GM18502 (cell line): ENCODE measurements around the gene NUDT13.
"Not testable (repeated sequence)": the region's sequence is repeated elsewhere in the genome, so short reads cannot be mapped to it uniquely, and the experiment has no call there.

ENCODE experiments used
- ATAC-seq: cut with Tn5 transposase; IDR thresholded peaks from one replicate; pipeline ENCODE4 v1.9.1; 2021; ENCODE audit warnings: mild to moderate bottlenecking; ENCODE audit not compliant: unreplicated experiment, poor library complexity

NUDT13 gene

GRCh38 chr10:73097305-73097670 lies 13.0 kb upstream of the NUDT13 start:
- peak; percentile 10 for ATAC-seq

GRCh38 chr10:73099141-73099540 lies 11.1 kb upstream of the NUDT13 start:
- ATAC-seq = no peak

- no peak for ATAC-seq
Observed at GRCh38 chr10:73106301-73106700, 4.0 kb upstream of the NUDT13 start.

DNA sequence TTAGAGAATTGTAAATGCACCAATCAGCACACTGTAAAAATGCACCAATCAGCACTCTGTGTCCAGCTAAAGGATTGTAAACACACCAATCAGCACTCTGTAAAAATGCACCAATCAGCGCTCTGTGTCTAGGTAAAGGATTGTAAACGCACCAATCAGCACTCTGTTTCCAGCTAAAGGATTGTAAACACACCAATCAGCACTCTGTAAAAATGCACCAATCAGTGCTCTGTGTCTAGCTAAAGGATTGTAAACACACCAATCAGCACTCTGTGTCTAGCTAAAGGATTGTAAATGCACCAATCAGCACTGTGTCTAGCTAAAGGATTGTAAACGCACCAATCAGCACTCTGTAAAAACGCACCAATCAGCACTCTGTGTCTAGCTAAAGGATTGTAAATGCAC lies 1.0 kb upstream of the NUDT13 start:
- ATAC-seq = not testable (repeated sequence)

DNA sequence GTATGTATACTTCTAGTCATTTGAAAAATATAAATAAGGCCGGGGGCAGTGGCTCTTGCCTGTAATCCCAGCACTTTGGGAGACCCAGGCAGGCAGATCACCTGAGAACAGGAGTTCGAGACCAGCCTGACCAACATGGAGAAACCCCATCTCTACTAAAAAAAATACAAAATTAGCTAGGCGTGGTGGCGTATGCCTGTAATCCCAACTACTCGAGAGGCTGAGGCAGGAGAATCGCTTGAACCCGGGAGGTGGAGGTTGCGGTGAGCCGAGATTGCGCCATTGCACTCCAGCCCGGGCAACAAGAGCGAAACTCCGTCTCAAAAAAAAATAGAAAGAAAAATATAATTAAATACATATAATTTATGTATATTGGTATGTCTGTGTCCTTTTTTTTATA lies 1.8 kb downstream of the NUDT13 start:
- ATAC-seq = not testable (repeated sequence)

DNA sequence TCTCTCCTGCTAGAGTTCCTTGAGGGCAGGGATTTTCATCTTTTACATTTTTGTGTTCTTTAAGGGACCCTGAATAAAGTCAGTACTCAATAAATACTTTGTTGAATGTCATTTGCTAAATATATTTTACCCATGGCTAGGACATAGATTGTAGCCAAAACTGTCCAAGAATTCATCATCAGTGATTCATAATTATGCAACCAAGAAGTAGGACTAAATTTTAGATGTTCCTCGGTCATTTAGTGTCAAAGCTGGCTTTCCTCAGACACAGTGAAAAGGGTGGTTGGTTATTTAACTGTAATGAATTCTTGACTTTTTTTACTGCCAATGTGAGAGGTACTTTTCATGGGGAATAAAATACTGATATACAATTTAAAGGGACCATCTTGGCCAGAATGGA lies 3.3 kb downstream of the NUDT13 start:
- ATAC-seq = no peak

- no peak for ATAC-seq
Observed at GRCh38 chr10:73116017-73116416, 5.8 kb downstream of the NUDT13 start.

DNA sequence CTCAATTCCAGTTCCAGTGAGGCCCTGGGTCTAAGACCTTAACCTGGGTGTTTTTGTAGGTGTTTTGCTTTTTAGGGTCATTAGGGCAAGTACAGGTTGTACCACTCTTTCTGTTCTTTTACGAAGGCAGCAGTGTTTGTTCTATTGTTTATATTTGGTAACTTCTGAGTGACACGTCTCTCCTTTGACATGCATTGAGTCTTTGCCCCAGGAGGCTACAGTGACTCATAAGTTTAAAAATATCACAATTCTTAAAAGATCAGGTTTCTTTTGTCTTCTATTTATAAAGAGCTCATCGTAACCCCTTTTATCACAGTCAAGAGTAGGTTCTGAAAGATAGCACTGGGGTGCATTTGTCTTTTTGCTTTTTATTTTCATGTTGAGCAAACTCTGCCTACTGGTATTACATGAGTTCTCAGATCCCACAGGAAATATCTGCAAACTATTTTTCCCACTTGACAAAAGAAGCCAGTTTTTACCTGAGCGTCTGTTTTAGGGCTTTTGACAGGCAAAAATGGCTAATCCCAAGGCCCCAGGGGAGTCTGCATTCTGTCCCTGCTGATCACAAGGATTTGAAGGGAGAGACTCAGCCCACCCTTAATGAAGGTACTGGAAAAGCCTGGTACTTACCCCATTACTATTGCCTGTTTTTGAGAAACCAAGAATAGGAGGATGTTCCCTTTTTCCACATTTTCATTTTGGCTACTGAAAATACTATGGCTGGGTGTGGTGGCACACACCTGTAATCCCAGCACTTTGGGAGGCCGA lies 7.9 kb downstream of the NUDT13 start:
- peak; percentile 78 for ATAC-seq

DNA sequence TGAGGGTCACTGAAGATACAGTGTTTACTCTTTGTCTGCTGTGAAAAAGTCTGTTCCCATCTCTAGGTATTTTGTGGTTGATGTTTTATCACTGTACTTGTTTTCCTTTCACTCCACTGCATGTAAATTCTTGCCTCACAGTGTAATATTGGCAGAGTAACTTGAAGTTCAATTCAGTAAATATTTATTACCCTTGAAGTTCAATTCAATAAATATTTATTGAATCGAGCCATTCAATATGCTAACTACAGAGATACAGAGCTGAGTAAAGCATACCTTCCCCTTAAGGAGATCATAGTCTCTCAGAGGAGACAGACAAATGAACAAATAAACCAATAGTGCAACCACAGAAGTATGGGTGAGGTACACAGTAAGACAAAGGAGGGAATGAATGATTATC lies 9.2 kb downstream of the NUDT13 start:
- no peak for ATAC-seq

GRCh38 chr10:73119952-73120351 lies 9.7 kb downstream of the NUDT13 start:
- ATAC-seq = no peak

DNA sequence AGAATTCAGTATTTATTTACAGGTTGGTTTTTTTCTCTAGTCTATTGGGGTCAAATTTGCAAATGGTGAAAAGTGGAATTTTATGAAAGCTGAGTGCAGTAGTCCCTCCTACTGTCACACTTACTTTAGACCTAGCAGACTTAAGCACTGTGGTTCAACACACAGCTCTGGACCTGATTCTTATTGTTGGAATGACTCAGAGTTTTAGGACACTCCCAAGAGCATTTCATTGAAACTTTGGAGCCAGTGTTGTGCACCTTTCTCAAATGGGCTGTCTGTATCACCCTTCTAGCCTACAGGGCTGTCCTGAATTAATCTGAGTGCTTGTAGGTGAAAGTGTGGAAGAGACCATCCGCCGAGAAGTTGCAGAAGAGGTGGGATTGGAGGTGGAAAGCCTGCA lies 16.1 kb downstream of the NUDT13 start:
- ATAC-seq = no peak

DNA sequence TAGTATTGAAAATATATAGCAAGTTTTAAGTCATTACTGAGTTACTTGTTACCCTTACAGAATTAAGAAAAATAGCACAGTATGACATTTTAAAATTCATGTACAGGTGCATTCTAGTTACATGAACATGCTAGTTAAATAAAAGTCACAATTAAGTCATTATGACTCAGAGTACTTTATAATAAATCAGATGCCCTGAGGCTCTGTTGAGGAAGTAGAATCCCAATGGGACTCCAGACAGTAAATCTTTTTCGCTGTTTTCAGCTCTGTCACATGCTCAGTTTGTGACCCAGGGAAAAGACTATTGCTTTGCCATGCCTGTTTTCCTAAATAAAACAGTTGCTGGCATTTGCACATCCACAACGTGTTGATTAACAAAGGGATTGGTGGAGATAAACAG lies 21.0 kb downstream of the NUDT13 start:
- no peak for ATAC-seq

GRCh38 chr10:73131913-73132686 lies 21.8 kb downstream of the NUDT13 start:
- ATAC-seq = no peak

DNA sequence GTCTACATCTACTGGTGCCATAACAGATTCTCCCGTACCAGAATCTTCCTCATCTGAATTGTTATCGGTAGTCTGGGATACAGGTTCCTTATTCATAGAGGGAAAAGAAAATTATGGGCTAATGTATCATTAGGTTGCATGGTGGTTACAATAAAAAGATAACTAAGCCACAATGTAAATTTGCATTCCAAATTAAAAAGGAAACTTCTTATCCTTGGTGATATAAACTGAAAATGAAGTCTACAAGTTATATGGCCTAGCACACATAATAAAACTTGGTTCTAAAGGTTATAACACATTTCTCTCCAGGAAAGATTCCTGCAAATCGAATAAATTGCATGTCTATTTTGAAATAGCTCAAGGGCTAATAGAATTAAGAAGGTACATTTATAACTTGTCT lies 24.5 kb downstream of the NUDT13 start:
- no peak for ATAC-seq

DNA sequence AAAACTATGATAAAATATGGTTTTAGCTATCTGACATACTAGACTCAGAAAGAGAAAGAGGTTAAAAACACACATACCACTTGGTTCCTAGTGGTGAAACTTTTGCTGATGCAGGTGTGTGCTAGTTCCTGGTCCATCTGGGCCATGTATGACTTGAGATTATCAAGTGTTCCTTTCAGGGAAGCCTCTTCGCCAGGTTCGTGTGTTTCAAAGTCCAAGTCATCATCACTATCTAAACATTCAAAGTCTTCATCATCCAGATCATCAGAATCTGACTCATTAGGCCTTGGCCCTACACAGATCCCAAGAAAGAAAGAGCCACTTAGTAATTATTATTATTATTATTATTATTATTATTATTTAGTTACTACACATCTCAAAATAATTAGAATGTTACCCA lies 26.4 kb downstream of the NUDT13 start:
- no peak for ATAC-seq

DNA sequence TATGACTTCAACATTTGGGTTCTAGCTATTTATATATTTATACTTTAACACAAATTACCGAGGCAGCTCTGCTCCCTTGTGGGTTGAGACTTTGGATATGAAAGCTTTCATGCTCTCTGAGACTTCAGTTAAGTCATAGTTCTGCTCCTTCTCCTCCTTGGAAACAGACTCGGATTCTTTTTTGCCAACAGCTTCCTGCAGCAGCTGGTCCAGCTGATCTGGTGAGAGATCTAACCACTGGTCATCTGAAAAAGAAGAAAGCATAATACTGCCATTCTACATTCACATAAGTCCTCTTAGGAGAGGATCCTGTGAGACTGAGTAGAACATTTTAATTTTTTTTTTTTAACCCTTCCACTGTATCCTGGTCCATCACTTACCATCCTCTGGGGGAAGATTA lies 29.0 kb downstream of the NUDT13 start:
- ATAC-seq = no peak

DNA sequence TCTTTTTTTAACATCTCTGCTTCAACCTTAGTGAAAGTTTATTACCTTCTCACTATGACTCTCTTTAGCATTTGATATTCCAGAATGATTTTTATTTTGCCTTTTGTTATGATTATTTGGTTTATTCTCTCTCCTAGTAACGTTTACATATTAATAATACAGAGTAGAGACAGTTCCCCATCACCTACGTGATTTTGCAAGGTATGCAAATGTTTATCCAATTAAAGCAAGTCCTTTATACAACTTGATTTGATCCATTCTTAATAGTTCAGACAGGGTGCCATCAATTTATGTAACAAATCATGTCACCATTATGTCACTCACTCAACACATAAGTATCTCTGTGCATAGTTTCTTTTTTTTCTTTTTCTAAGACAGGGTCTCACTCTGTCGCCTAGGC lies 31.3 kb downstream of the NUDT13 start:
- no peak for ATAC-seq

DNA sequence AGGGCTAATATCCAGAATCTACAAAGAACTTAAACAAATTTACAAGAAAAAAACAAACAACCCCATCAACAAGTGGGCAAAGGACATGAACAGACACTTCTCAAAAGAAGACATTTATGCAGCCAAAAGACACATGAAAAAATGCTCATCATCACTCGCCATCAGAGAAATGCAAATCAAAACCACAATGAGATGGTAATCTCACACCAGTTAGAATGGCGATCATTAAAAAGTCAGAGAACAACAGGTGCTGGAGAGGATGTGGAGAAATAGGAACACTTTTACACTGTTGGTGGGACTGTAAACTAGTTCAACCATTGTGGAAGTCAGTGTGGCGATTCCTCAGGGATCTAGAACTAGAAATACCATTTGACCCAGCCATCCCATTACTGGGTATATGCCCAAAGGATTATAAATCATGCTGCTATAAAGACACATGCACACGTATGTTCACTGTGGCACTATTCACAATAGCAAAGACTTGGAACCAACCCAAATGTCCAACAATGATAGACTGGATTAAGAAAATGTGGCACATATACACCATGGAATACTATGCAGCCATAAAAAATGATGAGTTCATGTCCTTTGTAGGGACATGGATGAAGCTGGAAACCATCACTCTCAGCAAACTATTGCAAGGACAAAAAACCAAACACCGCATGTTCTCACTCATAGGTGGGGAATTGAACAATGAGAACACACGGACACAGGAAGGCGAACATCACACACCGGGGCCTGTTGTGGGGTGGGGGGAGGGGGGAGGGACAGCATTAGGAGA lies 40.6 kb downstream of the NUDT13 start:
- ATAC-seq = not testable (repeated sequence)

- no peak for ATAC-seq
Observed at GRCh38 chr10:73152009-73152408, 41.8 kb downstream of the NUDT13 start.

GRCh38 chr10:73156054-73156453 lies 45.8 kb downstream of the NUDT13 start:
- ATAC-seq = no peak

GRCh38 chr10:73159038-73159648 lies 48.9 kb downstream of the NUDT13 start:
- no peak for ATAC-seq
